HepG2 (cell line): Measurements from ENCODE around the gene COLQ. TPM values are rescaled to one million over a fixed set of nuclear protein-coding genes. Genes with fewer than 3 reads are reported as not detected.

Experiments used
- ATAC-seq: fragments of 200-7000 bp; cut with Tn5 transposase; 3 replicates; pipeline ENCODE4 v1.9.1; 2020; ENCODE audit warnings: mild to moderate bottlenecking, moderate library complexity
- BruUV-seq: library from RNA; stranded (reverse); fragments of 400-500 nt; replicated peaks from 2 replicates; lab custom pipeline; 2021; lab: Mats Ljungman, UMichigan
- CTCF ChIA-PET: fragments of 300-600 bp; formaldehyde crosslinking; extraction: SDS; loops from one replicate; lab custom pipeline; 2021; ENCODE audit warnings: low total read pairs, inconsistent platforms, low intra/inter-chr PET ratio; lab: Yijun Ruan, JAX
- POLR2A ChIA-PET: fragments of 350-600 bp; sonication (Branson Sonifier 250); formaldehyde crosslinking; loops from one replicate; lab custom pipeline; 2020; ENCODE audit warnings: antibody characterized with exemption, inconsistent platforms; lab: Yijun Ruan, JAX
- DNase-seq: peaks from one replicate; pipeline ENCODE4 v3.0.0-alpha.2; 2015; ENCODE audit warnings: low spot score
- FAIRE-seq: peaks from 3 replicates; lab custom pipeline; 2011; peaks lifted over from hg19 to GRCh38; lab: Jason Lieb, UNC
- H2AFZ ChIP-seq: one replicate; pipeline ENCODE4 v1.6.1; 2011; ENCODE audit warnings: low read length, inconsistent platforms
- H3K27ac ChIP-seq: fragments of 300-600 bp; 3 replicates; pipeline ENCODE4 v1.8.0; 2011; ENCODE audit warnings: mixed run types, mild to moderate bottlenecking, mixed read lengths, low read length, inconsistent platforms; ENCODE audit not compliant: insufficient read depth; ENCODE audit errors: extremely low read length
- H3K27me3 ChIP-seq, 2 experiments: fragments of 200-600 bp in 1 of 2; 2 replicates in 1 of 2; 3 replicates in 1 of 2; pipeline versions ENCODE4 v1.6.0 to v1.8.0; 2011; ENCODE audit warnings: low read length in 2 of 2, mild to moderate bottlenecking in 2 of 2, moderate library complexity in 2 of 2, inconsistent platforms in 1 of 2; ENCODE audit not compliant: insufficient read depth in 2 of 2, control insufficient read depth in 1 of 2
- H3K36me3 ChIP-seq, 2 experiments: fragments of 200-600 bp in 1 of 2; replicated peaks in 1 of 2; 2 replicates in 1 of 2; 3 replicates in 1 of 2; pipeline versions ENCODE4 v1.5.1 to v1.8.0; 2011; ENCODE audit warnings: low read length in 2 of 2, inconsistent platforms in 1 of 2; ENCODE audit not compliant: insufficient read depth in 2 of 2, control insufficient read depth in 1 of 2
- H3K4me1 ChIP-seq: 2 replicates; pipeline ENCODE4 v1.5.1; 2012; ENCODE audit warnings: low read length, inconsistent platforms; ENCODE audit not compliant: insufficient read depth
- H3K4me2 ChIP-seq: 2 replicates; pipeline ENCODE4 v1.6.0; 2011; ENCODE audit warnings: low read depth, low read length, inconsistent platforms
- H3K4me3 ChIP-seq, 3 experiments: fragments of 200-600 bp in 1 of 3; sonication (generic), shearing (Covaris generic) in 1 of 3; replicated peaks in 1 of 3; 2 replicates each; pipeline ENCODE4 v1.5.1; 2011 to 2016; ENCODE audit warnings: low read length in 3 of 3, inconsistent platforms in 2 of 3, low read depth in 2 of 3, mild to moderate bottlenecking in 2 of 3, control low read depth in 1 of 3, mixed read lengths in 1 of 3; ENCODE audit not compliant: insufficient read depth in 1 of 3
- H3K79me2 ChIP-seq: one replicate; pipeline ENCODE4 v1.6.1; 2011; ENCODE audit warnings: low read length, inconsistent platforms; ENCODE audit not compliant: insufficient read depth
- H3K9ac ChIP-seq: 2 replicates; pipeline ENCODE4 v1.6.0; 2011; ENCODE audit warnings: mild to moderate bottlenecking, low read depth, low read length, inconsistent platforms; ENCODE audit not compliant: insufficient read depth
- H3K9me3 ChIP-seq: 2 replicates; pipeline ENCODE4 v1.5.1; 2012; ENCODE audit warnings: mild to moderate bottlenecking, low read length
- H4K20me1 ChIP-seq: 2 replicates; pipeline ENCODE4 v1.6.0; 2011; ENCODE audit warnings: inconsistent platforms, mild to moderate bottlenecking, low read length, moderate library complexity; ENCODE audit not compliant: insufficient read depth
- CTCF ChIP-seq: sonication (generic); formaldehyde crosslinking; IDR thresholded peaks from 2 replicates; pipeline ENCODE4 v1.5.0; 2020; ENCODE audit warnings: mild to moderate bottlenecking, missing genetic modification reagents, moderate library complexity
- KLF13 ChIP-seq: sonication (generic); formaldehyde crosslinking; IDR thresholded peaks from 2 replicates; pipeline ENCODE4 v1.4.0; 2020; ENCODE audit warnings: mild to moderate bottlenecking, missing genetic modification reagents
- MEIS2 ChIP-seq: sonication (generic); formaldehyde crosslinking; IDR thresholded peaks from 2 replicates; pipeline ENCODE4 v1.9.0; 2021; ENCODE audit warnings: mild to moderate bottlenecking, missing genetic modification reagents
- STAG1 ChIP-seq: sonication (generic); formaldehyde crosslinking; IDR thresholded peaks from 2 replicates; pipeline ENCODE4 v1.4.0; 2020; ENCODE audit warnings: missing genetic modification reagents
- WIZ ChIP-seq: sonication (generic); formaldehyde crosslinking; IDR thresholded peaks from 2 replicates; pipeline ENCODE4 v1.5.1; 2020; ENCODE audit warnings: mild to moderate bottlenecking, missing genetic modification reagents
- WGBS: methylation state at CpG from one replicate; pipeline ENCODE4 v1.1.6; 2017; ENCODE audit warnings: low lambda C conversion rate; 5-methylcytosine and 5-hydroxymethylcytosine counted together
- in situ Hi-C: cut with HindIII; loops from 2 replicates; pipeline ENCODE4 v1.10.0; 2017; ENCODE audit warnings: low pct_unique_long_range_greater_than_20kb; ENCODE audit not compliant: extremely low pct_ligation_motif_present
- intact Hi-C: fragments of 100-400 bp; cut with micrococcal nuclease; formaldehyde crosslinking; loops from one replicate; pipeline ENCODE4 v1.10.0; 2022; ENCODE audit not compliant: unreplicated experiment
- polyA plus RNA-seq, 8 experiments: library from polyadenylated mRNA; depleted of rRNA in 3 of 8; stranded (reverse) in 7 of 8; unstranded in 1 of 8; fragments of >200 nt; fragmentation: Illumina TruSeq in 4 of 8; extraction: Trizol in 4 of 8; gene quantifications; 2 replicates each; pipeline versions ENCODE4 v1.2.1 to v1.2.3, GENCODE V29; 2011 to 2016; ENCODE audit warnings: low read depth in 4 of 8, missing spikeins in 1 of 8, mixed read lengths in 1 of 8; ENCODE audit not compliant: insufficient read depth in 1 of 8
- total RNA-seq, 5 experiments: library from RNA; depleted of rRNA; stranded (reverse); fragments of >200 nt; fragmentation: Illumina TruSeq; extraction: Trizol; gene quantifications; 2 replicates each; pipeline ENCODE4 v1.2.3, GENCODE V29; 2016; ENCODE audit warnings: low read depth in 1 of 5

COLQ gene
- total and polyA plus RNA-seq, 2 of the 13 experiments (the other 11 are each of a cell fraction or from before 2014, with no cell fraction given) = 0.31 to 0.46 TPM

GRCh38 chr3:15405448-15406050 lies 116.0 kb downstream of the COLQ start:
- H2AFZ ChIP-seq = no peak overlapping the region
- FAIRE-seq (peak; percentile 64), ATAC-seq (peak; percentile 69)
- no peaks in the 10 kb centered on the region for H3K4me1 ChIP-seq
- TF ChIP-seq KLF13 (CRISPR knock-in tag) (no peak), CTCF (peak; percentile 44; the same call in 1 of the 2 replicates), STAG1 (CRISPR knock-in tag) (peak; percentile 41), MEIS2 (CRISPR knock-in tag) (no peak), WIZ (CRISPR knock-in tag) (no peak)
- TF ChIP-seq, all 625 proteins: peak for 2
- Histone ChIP-seq H3K9me3 (no peaks in the 10 kb centered on the region), H3K27me3 (no peaks in the 10 kb centered on the region), H3K79me2 (no peaks in the 10 kb centered on the region), H3K36me3 (peaks cover 1 to 5% of the 10 kb centered on the region in 2 experiments; a peak in 2 of 5 replicates), H3K4me2 (no peak overlapping the region), H3K4me3 (no peak overlapping the region), H4K20me1 (no peaks in the 10 kb centered on the region), H3K27ac (no peak overlapping the region), H3K9ac (no peak overlapping the region)
- POLR2A ChIA-PET = no interaction called here
- WGBS = 36% methylated on average over 3 of the region's 3 CpGs
- CTCF ChIA-PET = interaction anchor here (1.1 to 1.5 kb wide), 3 partner anchors 137 to 297 kb away, joined by 3 to 7 read pairs (median 5); no protein-coding TSS in a partner anchor
- intact Hi-C loops (loop anchor here (1.0 to 10.0 kb wide), 3 partner anchors 137 to 298 kb away; partner anchors contain the start of gene CAPN7), in situ Hi-C loops (loop anchor here (10.0 kb wide), 2 partner anchors 201 to 301 kb away; partner anchors contain the start of gene CAPN7)
- peak; percentile 40 for DNase-seq
- BruUV-seq = no TSS peak
